Gastrocnemius medialis (tissue), 4 donors: ENCODE measurements around the gene ROBO1.

Experiments used
- POLR2A ChIP-seq, 2 donors: fragments of 450-650 bp; IDR thresholded peaks; one replicate each; pipeline ENCODE4 v1.6.1; 2017; ENCODE audit warnings: antibody characterized with exemption in 2 of 2, mild to moderate bottlenecking in 2 of 2, moderate library complexity in 2 of 2
- TF ChIP-seq, protein P1 (sequence below), 5 experiments: fragments of 450-650 bp in 3 of 5; fragments of 200-600 bp in 2 of 5; sonication (generic) in 2 of 5; IDR thresholded peaks in 4 of 5; conservative IDR thresholded peaks in 1 of 5; 1 replicate in 4 of 5; 2 replicates in 1 of 5; pipeline ENCODE4 v1.5.1; 2016 to 2019; ENCODE audit warnings: antibody characterized with exemption in 5 of 5, mild to moderate bottlenecking in 3 of 5, moderate library complexity in 3 of 5

DNA sequence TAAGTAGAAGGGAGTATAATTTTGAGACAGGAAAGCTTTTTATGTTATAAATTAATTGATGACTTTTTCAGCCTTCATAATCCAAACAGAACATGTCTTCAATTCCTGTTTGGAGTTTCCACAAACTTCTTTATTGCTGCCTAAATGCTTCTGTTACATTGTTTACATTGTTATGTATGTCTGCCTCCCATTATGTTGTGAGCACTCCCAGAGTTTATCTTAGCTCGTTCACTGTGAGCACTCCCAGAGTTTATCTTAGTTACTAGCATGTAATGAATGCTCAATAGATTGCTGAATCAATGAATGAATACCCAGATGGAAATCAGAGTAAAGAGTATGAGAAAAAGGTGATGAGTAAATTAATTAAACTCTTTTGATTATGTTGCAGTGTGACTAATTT is 1178.0 kb downstream of the ROBO1 start:
- TF ChIP-seq POLR2A (IDR thresholded peaks at IDR 0.05), result no peak
- TF ChIP-seq, protein P1, sequence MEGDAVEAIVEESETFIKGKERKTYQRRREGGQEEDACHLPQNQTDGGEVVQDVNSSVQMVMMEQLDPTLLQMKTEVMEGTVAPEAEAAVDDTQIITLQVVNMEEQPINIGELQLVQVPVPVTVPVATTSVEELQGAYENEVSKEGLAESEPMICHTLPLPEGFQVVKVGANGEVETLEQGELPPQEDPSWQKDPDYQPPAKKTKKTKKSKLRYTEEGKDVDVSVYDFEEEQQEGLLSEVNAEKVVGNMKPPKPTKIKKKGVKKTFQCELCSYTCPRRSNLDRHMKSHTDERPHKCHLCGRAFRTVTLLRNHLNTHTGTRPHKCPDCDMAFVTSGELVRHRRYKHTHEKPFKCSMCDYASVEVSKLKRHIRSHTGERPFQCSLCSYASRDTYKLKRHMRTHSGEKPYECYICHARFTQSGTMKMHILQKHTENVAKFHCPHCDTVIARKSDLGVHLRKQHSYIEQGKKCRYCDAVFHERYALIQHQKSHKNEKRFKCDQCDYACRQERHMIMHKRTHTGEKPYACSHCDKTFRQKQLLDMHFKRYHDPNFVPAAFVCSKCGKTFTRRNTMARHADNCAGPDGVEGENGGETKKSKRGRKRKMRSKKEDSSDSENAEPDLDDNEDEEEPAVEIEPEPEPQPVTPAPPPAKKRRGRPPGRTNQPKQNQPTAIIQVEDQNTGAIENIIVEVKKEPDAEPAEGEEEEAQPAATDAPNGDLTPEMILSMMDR (IDR thresholded peaks at IDR 0.05 in 4 of 5, conservative IDR thresholded peaks at IDR 0.05 in 1 of 5), result no peak
